ENCODE measurements around the gene ERC1.
"Not testable (repeated sequence)": the region's sequence is repeated elsewhere in the genome, so short reads cannot be mapped to it uniquely, and the experiment has no call there.

Gene ERC1

GRCh38 chr12:1198854-1199253 is 207.8 kb downstream of the ERC1 start:
- FAIRE-seq = not testable (repeated sequence)

- no peak for FAIRE-seq
Observed at GRCh38 chr12:1199700-1200099, 208.7 kb downstream of the ERC1 start.

DNA sequence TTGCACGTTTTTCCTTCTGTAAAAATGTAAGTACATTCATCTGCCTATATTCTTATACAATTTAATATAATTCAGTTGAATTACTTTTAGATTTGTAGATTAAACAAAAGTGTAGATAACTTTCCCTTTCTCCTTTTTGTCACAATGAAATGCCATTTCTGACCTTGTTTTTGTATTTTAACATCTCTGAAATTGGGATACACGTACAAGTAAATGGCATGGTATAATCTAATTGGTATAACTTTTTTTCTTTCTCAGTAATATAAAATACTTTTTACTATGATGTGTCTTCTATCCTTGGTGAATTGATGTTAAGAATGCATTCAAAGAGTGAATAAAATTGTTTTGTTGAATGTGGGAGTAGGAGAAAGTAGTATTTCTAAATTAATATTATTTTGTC is 210.0 kb downstream of the ERC1 start:
- FAIRE-seq = peak; percentile 61

DNA sequence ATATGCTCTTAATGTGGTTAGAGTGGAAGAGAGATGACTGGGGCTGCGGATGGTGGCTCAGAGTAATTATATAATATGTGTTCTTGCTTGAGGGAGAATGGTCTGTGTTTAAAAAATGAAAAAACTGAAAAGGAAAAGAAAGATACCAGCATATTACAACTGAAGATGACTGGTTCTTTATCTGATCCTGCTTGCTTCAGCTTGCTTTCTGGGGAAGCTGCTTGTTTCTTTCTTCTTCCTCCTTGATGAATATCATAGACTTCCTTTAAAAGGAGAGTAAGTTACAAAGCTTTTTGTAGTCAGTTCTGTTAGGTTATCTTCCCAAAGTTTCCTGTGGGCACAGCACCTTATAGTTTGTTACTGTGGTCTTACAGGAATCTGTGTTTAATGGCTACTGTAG is 210.9 kb downstream of the ERC1 start:
- no peak for FAIRE-seq

GRCh38 chr12:1203735-1204019 is 212.7 kb downstream of the ERC1 start:
- FAIRE-seq = no peak

DNA sequence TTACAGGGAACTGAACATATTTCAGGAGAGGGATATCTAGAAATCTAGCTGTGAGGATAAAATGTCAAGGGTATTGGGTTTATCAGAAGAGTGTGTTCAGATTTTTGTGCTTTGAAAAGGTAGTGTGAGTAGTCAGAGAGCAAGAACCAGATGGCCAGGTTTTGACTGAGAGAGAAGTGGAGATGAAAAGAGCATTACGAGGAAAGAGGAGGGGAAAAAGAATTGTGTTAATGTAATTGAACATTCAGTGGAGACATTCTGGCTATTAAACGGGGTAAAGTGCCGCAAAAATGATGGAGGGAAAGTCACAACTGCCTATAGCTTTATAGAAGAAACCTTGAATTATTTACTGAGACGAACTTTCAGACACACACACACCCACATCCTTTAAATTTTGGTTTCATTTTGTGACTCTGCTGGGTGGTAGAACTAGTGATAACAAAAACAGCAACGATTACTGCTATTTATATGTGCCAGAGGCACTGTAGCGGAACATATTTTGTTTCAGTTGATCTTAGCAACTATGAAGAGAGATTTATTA is 213.6 kb downstream of the ERC1 start:
- peak; percentile 62 for FAIRE-seq

DNA sequence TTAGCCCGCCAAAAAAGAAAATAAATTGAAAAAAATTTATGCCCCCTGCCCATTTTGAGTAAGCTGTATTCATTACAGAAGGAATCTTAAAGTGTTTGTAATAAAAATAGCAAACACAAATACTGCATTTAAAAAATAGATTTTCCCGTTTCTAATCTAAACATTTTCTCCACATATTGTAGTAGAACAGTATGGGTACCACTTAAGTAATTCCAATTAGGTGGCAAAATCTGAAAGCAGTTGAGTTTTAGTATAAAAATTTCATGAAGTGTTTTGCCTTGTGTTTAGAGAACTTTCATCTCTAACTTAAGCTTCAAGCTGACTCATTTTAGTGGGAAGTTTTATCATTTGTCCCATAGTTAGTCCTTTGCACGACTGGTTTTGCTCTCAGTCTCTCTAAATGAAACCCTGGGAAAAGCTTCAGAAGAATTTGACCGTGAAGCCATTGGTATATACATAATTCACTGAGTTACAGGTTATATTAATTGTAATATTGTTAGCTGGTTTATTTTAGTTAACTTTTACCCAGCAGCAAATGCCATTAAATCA is 214.6 kb downstream of the ERC1 start:
- FAIRE-seq = no peak

DNA sequence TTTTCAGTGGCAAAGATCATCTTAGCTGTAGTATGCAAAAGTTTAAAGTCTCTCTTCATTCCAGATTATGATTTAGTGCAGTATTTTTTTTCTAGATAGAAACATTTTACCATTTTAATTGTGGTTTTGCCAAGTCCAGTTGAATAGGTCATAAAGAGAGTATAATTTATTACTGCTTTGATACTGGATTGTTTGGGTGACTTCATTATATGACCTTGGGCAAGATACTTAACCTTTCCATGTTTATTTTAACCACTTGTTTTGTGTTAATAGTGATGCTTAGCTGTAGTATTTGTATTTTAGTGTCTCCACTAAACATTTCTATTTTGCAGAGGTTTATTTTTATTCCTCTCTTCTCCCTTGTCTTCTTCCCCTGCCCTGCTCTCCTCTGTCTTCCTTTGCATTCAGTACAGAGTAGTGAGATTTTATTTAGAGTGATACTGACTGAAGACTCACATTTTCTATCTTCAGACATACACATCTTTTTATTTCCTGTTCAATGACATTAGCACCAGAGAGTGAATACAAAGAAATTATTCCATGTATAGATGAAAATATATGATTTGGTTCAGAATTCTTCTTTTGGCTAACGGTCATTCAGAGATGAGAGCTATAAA is 215.2 kb downstream of the ERC1 start:
- FAIRE-seq = peak; percentile 55

GRCh38 chr12:1207276-1207675 is 216.3 kb downstream of the ERC1 start:
- no peak for FAIRE-seq

DNA sequence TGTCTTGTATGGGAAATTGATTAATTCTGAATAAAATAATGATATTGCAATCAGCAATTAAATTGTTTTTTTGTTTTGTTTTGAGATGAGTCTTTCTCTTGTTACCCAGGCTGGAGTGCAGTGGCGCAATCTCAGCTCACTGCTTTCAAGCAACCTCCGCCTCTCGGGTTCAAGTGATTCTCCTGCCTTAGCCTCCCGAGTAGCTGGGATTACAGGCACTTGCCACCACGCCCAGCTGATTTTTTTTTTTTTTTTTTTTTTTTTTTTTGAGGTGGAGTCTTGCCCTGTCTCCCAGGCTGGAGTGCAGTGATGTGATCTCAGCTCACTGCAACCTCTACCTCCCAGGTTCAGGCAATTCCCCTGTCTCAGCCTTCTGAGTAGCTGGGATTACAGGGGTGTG is 217.7 kb downstream of the ERC1 start:
- FAIRE-seq = not testable (repeated sequence)

DNA sequence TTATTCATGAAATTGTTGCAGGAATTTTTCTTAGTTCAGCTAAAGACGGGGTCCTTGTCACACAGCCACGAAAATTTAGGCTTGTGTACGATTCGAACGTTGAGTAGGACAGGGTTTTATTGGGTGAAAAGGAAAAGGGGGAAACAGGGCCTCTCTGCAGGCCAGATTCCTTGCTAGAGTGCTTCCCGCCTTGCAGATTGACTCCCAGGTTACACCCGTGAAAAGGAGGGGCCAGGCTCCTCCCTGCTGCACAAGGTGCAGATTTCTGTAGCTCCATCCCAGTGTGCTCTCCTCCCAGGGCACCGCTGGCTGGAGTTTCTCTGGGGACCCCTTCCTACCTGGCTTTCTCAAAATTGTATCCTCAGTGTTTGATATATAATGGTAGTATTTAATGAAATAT is 221.5 kb downstream of the ERC1 start:
- FAIRE-seq = no peak

DNA sequence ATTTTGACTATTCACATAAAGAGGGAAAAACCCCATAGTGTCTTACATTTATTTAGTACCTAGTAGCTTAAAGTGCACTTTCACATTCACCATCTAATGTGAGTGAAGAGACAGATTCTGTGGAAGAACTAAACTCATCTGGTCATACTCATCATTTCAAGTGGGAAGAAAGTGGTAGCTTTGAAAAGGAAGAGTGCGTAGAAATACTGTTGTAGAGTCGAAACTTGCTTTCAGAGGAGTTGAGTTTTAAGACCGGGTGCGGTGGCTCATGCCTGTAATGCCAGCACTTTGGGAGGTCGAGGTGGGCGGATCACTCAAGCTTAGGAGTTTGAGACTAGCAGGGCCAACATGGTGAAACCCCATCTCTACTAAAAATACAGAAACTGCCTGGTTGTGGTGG is 222.2 kb downstream of the ERC1 start:
- no peak for FAIRE-seq

DNA sequence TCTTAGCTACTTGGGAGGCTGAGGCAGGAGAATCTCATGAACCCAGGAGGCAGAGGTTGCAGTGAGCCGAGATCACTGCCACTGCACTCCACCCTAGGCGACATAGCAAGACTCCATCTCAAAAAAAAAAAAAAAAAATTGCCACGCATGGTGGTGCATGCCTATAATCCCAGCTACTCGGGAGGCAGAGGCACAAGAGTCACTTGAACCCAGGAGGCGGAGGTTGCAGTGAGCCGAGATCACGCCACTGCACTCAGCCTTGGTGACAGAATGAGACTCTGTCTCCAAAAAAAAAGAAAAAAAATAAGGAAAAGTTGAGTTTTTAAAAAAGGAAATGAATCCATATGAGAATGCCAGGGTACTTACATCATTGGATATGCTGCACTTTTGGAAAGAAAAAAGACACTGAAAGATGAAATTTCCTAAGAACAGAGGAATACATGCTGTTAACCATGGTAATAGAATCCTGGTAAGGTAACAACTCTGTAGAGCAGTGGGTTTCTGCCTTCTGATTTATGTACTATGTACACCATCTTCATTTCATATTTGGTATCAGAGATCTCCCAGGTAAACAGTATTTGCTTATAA is 222.7 kb downstream of the ERC1 start:
- FAIRE-seq = no peak

DNA sequence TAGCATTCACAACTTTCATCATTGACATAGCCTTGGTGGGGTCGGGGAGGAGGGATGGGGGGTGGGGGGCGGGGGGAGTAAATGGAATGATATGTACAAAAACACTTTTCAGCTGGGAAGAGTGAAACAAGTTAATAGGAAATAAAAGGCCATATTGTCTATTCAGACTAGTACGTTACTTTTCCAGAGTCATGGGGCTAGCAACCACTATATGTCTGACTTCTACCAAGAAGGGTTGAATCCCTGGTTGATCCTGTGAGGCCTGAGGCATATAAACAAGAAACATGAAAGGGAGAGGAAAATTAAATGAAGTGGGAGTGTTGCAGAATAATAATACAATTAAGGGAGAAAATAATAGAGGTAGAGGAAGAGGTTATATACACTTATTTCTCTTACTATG is 225.5 kb downstream of the ERC1 start:
- FAIRE-seq = no peak

DNA sequence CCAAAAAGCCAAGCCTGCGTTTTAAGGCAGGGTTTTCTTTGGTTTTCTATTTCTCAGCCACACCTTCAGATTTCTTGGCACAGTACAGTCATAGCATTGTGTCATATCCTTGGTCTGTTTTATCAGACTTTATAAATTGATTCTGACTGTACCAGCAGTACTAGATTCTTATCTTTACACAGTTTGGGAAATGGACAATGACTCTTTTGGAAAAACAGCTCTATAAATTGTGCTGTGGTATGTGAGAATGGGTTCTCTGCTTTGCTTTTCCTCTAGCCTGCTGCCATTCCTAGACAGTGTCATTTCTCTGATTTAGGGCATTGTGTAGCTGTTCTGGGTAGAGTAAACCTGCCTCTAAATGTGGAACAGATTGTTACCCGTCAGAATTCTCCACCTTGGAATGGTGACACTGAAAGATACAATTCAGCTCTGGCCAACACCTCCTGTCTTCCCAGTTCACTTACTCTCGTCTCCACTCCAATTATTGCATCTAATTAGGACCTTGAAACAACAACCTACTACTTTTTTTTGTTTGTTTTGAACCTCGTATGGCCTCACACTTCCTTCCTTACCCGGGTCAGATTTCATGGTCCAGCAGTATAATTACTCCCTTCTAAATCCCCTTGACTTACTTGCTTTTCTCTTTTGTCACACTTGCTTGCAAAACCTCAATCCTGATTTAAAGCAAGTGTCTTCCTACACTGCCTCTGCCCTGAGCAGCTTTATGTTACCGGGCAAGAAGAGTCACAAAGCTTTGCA is 226.3 kb downstream of the ERC1 start:
- FAIRE-seq = peak; percentile 13

DNA sequence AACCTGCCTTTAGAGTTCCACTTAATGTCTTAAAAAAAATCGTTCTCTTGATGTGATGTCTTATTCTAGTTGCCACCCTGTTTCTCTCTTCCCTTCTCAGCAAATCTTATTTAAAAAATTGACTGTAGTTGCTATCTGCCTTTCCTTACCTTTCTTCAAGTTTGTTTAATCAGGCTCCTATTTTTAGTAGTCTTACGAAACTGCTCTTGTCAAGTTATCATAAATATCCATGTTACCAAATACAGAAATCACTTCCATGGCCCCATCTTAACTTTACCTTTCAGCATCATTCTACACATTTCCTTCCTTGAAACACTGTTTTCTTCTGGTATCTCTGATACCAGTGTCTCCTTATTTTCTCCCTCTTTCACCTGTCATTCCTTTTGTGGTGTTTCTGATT is 227.3 kb downstream of the ERC1 start:
- no peak for FAIRE-seq

DNA sequence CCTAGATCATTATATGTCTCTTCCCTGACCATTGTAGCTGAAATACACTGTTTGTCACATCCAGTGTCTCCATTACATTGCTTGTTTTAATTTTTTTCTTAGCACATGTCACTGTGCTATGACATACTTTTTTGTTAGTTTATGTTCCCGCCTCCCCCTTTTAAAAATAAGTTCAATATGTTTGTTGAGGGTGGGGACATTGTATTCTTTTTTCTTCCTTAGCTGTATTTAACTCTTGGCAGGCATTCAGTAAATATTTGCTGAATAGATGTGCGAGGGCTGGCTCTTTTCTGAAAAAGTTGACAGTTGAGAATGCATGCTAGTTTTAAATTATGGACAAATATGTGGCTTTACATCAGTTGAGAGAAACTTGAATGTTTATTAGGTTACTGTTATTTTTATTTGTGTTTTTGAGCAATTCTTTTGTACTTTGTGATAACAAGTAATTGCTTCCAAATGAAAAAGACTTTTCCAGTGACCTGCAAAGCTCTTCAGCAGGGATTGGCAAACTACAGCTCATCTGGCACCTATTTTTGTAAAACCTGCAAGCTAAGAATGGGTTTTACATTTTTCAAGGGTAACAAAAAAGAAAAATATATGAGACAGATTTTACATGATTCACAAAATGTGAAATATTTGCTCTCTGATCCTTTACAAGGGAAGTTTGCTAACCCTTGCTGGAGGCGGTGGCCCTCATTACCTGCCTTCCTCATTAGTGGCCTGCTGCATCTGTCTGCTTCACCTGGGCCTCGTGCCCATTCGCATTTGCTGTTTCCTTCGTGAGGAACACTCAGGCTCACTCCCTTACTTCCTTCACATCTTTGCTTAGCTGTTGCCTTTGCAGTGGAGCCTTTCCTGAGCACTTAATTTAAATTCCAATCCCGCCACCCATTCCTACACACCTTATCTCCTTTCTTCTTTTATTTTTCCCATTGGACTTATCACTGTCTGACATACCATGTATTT is 229.4 kb downstream of the ERC1 start:
- peak; percentile 89 for FAIRE-seq

DNA sequence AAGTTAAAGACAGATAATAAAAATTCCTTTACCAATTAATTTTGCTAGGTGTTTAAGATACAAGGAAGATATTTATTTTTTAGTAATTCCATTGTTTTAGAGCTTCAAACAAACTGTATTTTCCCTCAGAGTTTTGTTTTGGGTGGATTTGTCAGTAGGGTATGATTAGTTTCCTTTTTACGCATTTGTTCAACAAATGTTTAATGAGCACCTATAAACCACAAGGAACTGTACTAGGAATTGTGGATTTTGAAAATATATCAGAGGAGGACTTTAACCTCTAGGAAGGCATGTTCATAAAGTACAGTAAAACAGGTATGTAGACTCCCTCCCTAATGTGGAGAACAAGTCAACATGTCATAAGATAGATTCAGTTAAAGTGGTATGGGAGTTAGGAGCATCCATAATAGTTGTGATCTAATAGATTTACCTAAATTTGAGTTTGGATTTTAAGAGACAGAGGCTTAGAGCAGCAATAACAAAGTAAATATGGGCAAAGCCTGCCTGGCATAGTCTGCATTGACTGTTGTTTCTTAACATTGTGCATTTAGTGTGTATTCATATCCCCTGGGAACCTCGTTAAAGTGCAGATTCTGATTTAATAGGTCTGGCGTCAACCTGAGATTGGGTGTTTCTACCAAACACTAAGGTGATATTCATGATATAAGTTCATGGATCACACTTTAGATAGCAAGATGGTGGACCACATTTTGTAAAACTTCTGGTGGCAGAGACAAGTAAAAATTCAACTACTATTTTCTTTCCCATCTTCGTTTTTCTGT is 232.0 kb downstream of the ERC1 start:
- no peak for FAIRE-seq

DNA sequence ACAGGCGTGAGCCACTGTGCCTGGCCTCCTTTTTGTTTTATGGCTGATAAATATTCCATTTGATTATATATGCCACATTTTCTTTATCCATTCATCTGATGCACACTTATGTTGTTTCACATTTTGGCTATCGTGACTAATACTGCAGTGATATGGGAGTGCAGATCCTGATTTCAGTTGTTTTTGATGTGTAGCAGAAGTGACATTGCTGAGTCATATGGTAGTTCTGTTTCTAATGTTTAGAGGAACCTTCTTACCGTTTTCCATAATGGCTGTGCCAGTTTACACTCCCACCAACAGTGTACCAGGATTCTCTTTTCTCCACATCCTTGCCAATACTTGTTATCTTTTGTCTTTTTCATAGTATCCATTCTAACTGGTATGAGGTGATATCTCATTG is 235.9 kb downstream of the ERC1 start:
- FAIRE-seq = no peak

GRCh38 chr12:1234073-1234472 is 243.1 kb downstream of the ERC1 start:
- no peak for FAIRE-seq

DNA sequence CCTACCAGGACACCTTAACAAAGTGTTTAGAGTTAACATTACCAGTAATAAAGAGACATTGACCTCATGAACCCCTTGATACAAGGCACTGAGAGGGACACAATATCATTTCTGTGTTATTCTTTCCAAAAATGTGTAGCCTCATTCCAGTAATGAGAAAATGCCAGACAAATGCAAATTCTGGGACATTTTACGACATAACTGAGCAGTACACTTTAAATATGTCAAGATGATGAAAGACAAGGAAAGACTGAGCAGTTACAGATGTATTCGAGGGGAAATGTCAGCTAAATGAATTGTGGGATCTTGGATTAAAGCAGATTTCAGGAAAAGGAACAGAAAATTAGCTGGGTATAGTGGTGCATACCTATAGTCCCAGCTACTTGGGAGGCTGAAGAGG is 255.6 kb downstream of the ERC1 start:
- FAIRE-seq = no peak

DNA sequence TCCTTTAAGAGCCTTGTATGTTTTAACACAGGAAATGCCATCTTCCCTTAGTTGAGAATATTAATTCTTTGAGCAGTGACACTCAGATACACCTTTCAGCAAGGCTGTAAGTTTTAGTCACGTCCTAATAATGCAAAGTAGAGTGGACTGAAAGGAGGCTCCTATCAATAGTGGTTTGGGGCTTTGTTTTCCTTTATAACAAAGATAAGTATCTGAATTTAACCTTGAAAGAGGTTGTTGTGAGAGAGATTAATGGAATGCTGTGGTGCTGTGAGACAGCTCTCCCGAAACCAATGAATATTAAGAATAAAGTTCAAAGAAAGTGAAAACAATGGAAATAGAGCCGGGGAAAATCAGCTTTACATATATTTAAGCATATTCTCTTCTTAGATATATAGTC is 259.6 kb downstream of the ERC1 start:
- peak; percentile 56 for FAIRE-seq

Measured in islet of Langerhans (tissue), 1 donor.